ENCODE data around the gene VGLL4.

Gene VGLL4

DNA sequence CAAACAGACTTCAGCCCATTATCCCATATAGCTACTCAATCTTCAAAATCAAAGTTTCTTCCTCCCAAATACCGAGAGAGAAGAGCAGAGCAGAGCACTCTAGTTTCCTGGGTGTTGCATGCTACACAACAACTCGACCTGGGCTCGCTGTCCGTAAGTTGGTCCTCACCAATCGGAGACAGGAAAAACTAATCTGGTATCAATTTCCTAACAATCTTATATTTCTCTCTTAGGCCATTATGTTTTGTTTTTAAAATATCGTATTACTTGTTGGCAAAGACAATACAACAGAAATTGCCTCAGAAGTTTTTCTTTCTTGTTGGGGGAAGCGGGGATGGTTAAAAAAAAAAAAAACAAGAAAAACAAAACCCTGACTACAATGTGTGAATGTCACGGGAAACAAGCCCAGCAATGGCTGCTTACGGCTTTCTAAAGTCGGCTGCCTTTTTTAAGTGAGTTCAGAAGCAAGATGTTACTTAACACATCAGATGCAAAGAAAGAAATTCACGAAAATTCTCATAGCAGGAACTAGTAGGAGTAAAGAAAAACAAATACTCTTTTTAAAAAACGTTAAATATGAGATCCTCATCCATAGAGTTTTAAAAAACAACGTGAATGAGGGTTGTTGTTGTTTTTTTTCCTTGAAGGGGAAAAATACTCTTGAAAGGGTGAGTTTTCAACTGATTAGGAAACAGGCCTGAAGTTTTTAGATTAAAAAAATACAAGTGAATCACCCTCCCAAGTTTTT is 1.9 kb downstream of the VGLL4 start:
- TF ChIP-seq, protein P1, sequence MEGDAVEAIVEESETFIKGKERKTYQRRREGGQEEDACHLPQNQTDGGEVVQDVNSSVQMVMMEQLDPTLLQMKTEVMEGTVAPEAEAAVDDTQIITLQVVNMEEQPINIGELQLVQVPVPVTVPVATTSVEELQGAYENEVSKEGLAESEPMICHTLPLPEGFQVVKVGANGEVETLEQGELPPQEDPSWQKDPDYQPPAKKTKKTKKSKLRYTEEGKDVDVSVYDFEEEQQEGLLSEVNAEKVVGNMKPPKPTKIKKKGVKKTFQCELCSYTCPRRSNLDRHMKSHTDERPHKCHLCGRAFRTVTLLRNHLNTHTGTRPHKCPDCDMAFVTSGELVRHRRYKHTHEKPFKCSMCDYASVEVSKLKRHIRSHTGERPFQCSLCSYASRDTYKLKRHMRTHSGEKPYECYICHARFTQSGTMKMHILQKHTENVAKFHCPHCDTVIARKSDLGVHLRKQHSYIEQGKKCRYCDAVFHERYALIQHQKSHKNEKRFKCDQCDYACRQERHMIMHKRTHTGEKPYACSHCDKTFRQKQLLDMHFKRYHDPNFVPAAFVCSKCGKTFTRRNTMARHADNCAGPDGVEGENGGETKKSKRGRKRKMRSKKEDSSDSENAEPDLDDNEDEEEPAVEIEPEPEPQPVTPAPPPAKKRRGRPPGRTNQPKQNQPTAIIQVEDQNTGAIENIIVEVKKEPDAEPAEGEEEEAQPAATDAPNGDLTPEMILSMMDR (IDR thresholded peaks at IDR 0.05; ENCODE audit: insufficient read depth, low read length, poor library complexity, severe bottlenecking), result no peak
- no peak for TF ChIP-seq EZH2phosphoT487 (conservative IDR thresholded peaks at IDR 0.05; ENCODE audit: low read length)
- Histone ChIP-seq H3F3A (ENCODE audit: insufficient read depth) (peaks cover 19% of the 10 kb centered on the region), H3K36me3 (ENCODE audit: low read length) (no peaks in the 10 kb centered on the region), H3K9me3 (ENCODE audit: insufficient read depth, low read length) (no peaks in the 10 kb centered on the region), H3K27me3 (ENCODE audit: low read length) (no peaks in the 10 kb centered on the region), H3K4me2 (ENCODE audit: low read depth, low read length, poor library complexity, severe bottlenecking) (peak overlapping the region; percentile 98), H3K4me3 (ENCODE audit: insufficient read depth, low read length, poor library complexity, severe bottlenecking) (peak overlapping the region; percentile 64), H4K20me1 (ENCODE audit: low read depth, low read length) (peaks cover 17% of the 10 kb centered on the region), H3K79me2 (ENCODE audit: insufficient read depth, low read length) (peaks cover 66% of the 10 kb centered on the region), H2AFZ (ENCODE audit: low read depth, low read length, severe bottlenecking) (peak overlapping the region; percentile 25), H3K9me2 (replicated peaks; ENCODE audit: insufficient read depth, low read length) (no peaks in the 10 kb centered on the region), H3K9ac (ENCODE audit: low read length) (peak overlapping the region; percentile 69), H3K27ac (ENCODE audit: low read depth, low read length) (peak overlapping the region; percentile 84)

DNA sequence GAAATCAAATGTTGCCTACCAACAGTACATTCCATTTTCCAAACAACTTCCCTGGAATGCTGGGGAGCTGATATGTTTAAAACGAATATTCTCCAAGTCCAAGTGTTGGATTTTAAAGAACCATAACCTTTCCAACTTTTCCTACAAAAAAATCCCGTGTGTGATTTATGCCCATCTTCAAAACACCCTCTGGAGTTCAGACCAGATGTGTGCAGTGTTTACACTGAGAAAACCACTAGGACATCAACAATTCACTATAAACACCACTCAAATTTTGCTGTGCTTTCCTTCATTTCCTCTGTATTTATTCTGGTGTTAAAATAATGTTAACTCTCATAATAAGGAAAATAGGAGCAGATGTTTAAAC is 2.4 kb downstream of the VGLL4 start:
- Histone ChIP-seq H4K20me1 (ENCODE audit: low read depth, low read length) (peaks cover 23% of the 10 kb centered on the region), H3K9ac (ENCODE audit: low read length) (peak overlapping the region; percentile 69), H3K27ac (ENCODE audit: low read depth, low read length) (peak overlapping the region; percentile 84; the same call in 1 of the 2 replicates), H3K4me2 (ENCODE audit: low read depth, low read length, poor library complexity, severe bottlenecking) (peak overlapping the region; percentile 98), H3K9me2 (replicated peaks; ENCODE audit: insufficient read depth, low read length) (no peaks in the 10 kb centered on the region), H3K4me3 (ENCODE audit: insufficient read depth, low read length, poor library complexity, severe bottlenecking) (peak overlapping the region; percentile 64), H3F3A (ENCODE audit: insufficient read depth) (peaks cover 19% of the 10 kb centered on the region), H3K27me3 (ENCODE audit: low read length) (no peaks in the 10 kb centered on the region), H3K9me3 (ENCODE audit: insufficient read depth, low read length) (no peaks in the 10 kb centered on the region), H3K79me2 (ENCODE audit: insufficient read depth, low read length) (peaks cover 71% of the 10 kb centered on the region), H2AFZ (ENCODE audit: low read depth, low read length, severe bottlenecking) (no peak overlapping the region), H3K36me3 (ENCODE audit: low read length) (no peaks in the 10 kb centered on the region)
- no peak for TF ChIP-seq EZH2phosphoT487 (conservative IDR thresholded peaks at IDR 0.05; ENCODE audit: low read length)
- TF ChIP-seq, protein P1 (IDR thresholded peaks at IDR 0.05; ENCODE audit: insufficient read depth, low read length, poor library complexity, severe bottlenecking), result no peak

DNA sequence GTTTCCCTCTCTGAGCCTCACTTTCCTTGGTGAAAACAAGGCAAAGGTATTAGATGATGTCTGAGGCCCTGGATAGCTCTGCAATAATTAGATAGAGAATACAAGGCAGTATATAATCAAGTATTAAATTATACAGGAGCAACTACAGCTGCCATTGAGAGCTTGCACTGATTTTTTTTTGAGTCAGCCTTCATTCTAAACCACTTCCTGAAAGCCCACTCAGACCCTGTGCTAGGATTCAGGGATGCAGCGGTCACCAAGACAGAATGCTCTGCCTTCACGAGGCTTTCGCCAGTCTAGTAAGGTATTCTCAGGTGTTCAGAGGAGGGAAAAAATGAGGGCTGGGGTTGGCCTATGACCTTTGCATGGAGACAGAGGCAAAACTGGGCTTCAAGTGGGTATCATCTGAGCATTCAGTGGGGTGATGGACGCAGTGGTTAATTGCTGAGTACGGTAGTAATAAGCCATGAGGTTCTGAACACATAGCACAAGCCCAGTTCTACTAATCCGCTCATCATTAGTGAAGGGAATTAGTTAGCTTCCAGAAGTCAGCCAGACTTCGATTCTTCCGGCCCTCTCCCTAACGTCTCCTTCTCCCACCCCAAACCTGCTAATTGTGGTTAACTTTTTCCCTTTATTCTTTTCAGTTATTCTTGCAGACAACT is 3.6 kb downstream of the VGLL4 start:
- Histone ChIP-seq H2AFZ (ENCODE audit: low read depth, low read length, severe bottlenecking) (no peak overlapping the region), H3K36me3 (ENCODE audit: low read length) (no peaks in the 10 kb centered on the region), H3K4me3 (ENCODE audit: insufficient read depth, low read length, poor library complexity, severe bottlenecking) (no peak overlapping the region), H3K9ac (ENCODE audit: low read length) (no peak overlapping the region), H3K4me2 (ENCODE audit: low read depth, low read length, poor library complexity, severe bottlenecking) (peak overlapping the region; percentile 26), H3K9me3 (ENCODE audit: insufficient read depth, low read length) (no peaks in the 10 kb centered on the region), H3K27me3 (ENCODE audit: low read length) (no peaks in the 10 kb centered on the region), H3F3A (ENCODE audit: insufficient read depth) (peaks cover 19% of the 10 kb centered on the region), H4K20me1 (ENCODE audit: low read depth, low read length) (peaks cover 31% of the 10 kb centered on the region), H3K9me2 (replicated peaks; ENCODE audit: insufficient read depth, low read length) (no peaks in the 10 kb centered on the region), H3K79me2 (ENCODE audit: insufficient read depth, low read length) (peaks cover 83% of the 10 kb centered on the region), H3K27ac (ENCODE audit: low read depth, low read length) (no peak overlapping the region)
- no peak for TF ChIP-seq EZH2phosphoT487 (conservative IDR thresholded peaks at IDR 0.05; ENCODE audit: low read length)
- TF ChIP-seq, protein P1 (IDR thresholded peaks at IDR 0.05; ENCODE audit: insufficient read depth, low read length, poor library complexity, severe bottlenecking), result no peak
